Spleen (tissue), 11 donors: ENCODE results near the gene PLB1. TPM values are rescaled to one million over a fixed set of nuclear protein-coding genes. Genes with fewer than 3 reads are reported as not detected.
"Not testable (repeated sequence)": the region's sequence is repeated elsewhere in the genome, so short reads cannot be mapped to it uniquely, and the experiment has no call there.

ENCODE experiments used
- DNase-seq: peaks from one replicate; pipeline ENCODE4 v3.0.0-alpha.2; 2020
- H3K27ac ChIP-seq, 8 donors: fragments of 200-600 bp; sonication (generic) in 7 of 8; 1 replicate in 4 of 8; 2 replicates in 4 of 8; pipeline versions ENCODE4 v1.5.0 to v1.8.0; 2016 to 2021; ENCODE audit warnings: inconsistent platforms in 4 of 8, mild to moderate bottlenecking in 4 of 8, moderate library complexity in 1 of 8
- H3K27me3 ChIP-seq, 7 donors: fragments of 200-600 bp; sonication (generic) in 6 of 7; replicated peaks in 1 of 7; 1 replicate in 4 of 7; 2 replicates in 3 of 7; pipeline versions ENCODE4 v1.5.0 to v1.8.0; 2016 to 2021; ENCODE audit warnings: inconsistent platforms in 3 of 7, mild to moderate bottlenecking in 1 of 7
- H3K36me3 ChIP-seq, 6 donors: fragments of 200-600 bp; sonication (generic) in 5 of 6; 1 replicate in 4 of 6; 2 replicates in 2 of 6; pipeline versions ENCODE4 v1.5.0 to v1.8.0; 2016 to 2021; ENCODE audit warnings: inconsistent platforms in 2 of 6
- H3K4me1 ChIP-seq, 6 donors: fragments of 200-600 bp; sonication (generic) in 5 of 6; 1 replicate in 3 of 6; 2 replicates in 3 of 6; pipeline versions ENCODE4 v1.5.0 to v1.8.0; 2016 to 2021; ENCODE audit warnings: inconsistent platforms in 3 of 6
- H3K4me3 ChIP-seq, 8 donors: fragments of 200-600 bp; sonication (generic) in 7 of 8; 1 replicate in 4 of 8; 2 replicates in 4 of 8; pipeline versions ENCODE4 v1.5.0 to v1.8.0; 2016 to 2021; ENCODE audit warnings: inconsistent platforms in 4 of 8, mild to moderate bottlenecking in 4 of 8, moderate library complexity in 2 of 8
- H3K9me3 ChIP-seq, 8 donors: fragments of 200-600 bp; sonication (generic) in 7 of 8; 1 replicate in 4 of 8; 2 replicates in 4 of 8; pipeline versions ENCODE4 v1.5.0 to v1.8.0; 2016 to 2021; ENCODE audit warnings: inconsistent platforms in 4 of 8
- CTCF ChIP-seq, 11 experiments: fragments of 200-600 bp in 7 of 11; fragments of 450-650 bp in 4 of 11; sonication (generic) in 4 of 11; IDR thresholded peaks in 8 of 11; conservative IDR thresholded peaks in 3 of 11; 1 replicate in 7 of 11; 2 replicates in 4 of 11; pipeline versions ENCODE4 v1.4.0 to v1.8.0; 2016 to 2021; ENCODE audit warnings: antibody characterized with exemption in 11 of 11, inconsistent platforms in 4 of 11, mild to moderate bottlenecking in 1 of 11
- POLR2A ChIP-seq, 3 donors: fragments of 450-650 bp; IDR thresholded peaks; one replicate each; pipeline ENCODE4 v1.5.1; 2017; ENCODE audit warnings: antibody characterized with exemption in 3 of 3, mild to moderate bottlenecking in 1 of 3
- POLR2AphosphoS5 ChIP-seq, 3 donors: sonication (generic); formaldehyde crosslinking; IDR thresholded peaks; one replicate each; pipeline ENCODE4 v1.5.1; 2017; ENCODE audit warnings: antibody characterized with exemption in 3 of 3
- WGBS, 5 donors: extraction: QIAGEN DNeasy Blood & Tissue Kit in 3 of 5; methylation state at CpG; one replicate each; pipeline versions ENCODE4 v1.1.5 to v1.1.7; 2013 to 2018; 5-methylcytosine and 5-hydroxymethylcytosine counted together
- intact Hi-C: fragments of 100-400 bp; cut with DNase I; formaldehyde crosslinking; loops from one replicate; pipeline ENCODE4 v1.15.0; 2023; ENCODE audit warnings: low total_unique reads
- polyA plus RNA-seq, 3 donors: library from polyadenylated mRNA; stranded (reverse); fragments of 200-250 nt; gene quantifications; one replicate each; pipeline ENCODE4 v1.2.1, GENCODE V29; 2013
- total RNA-seq, 7 donors: library from RNA; depleted of rRNA in 3 of 7; stranded (reverse); fragments of >200 nt in 3 of 7; fragmentation: NEBNext Ultra II Directional in 4 of 7; extraction: Animal tissue kit (Norgen Biotek cat#: 25700) in 4 of 7; gene quantifications; one replicate each; pipeline versions ENCODE4 v1.1.0 to v1.2.1, GENCODE V29; 2016 to 2021
- donor health status: healthy with polysubstance abuse.
- donor health status: DM: no; HTN: no; CAD: no; lungs with moderate emphysema.
- donor health status: DM: no; HTN: no; CAD: no.
- donor health status: Bipolar disorder and iron deficiency.
- donor health status: healthy.
- donor health status: DM: no; HTN: no; CAD: no.
- donor health status: DM: yes; HTN: yes; CAD: no.

Gene PLB1
- total and polyA plus RNA-seq, 10 donors: 3.8 to 45.7 (median 13.9) TPM

- no peaks in the 10 kb centered on the region for H3K9me3 ChIP-seq
- no peak for TF ChIP-seq POLR2A (IDR thresholded peaks at IDR 0.05)
- no peak for TF ChIP-seq CTCF (IDR thresholded peaks at IDR 0.05 in 8 of 11, conservative IDR thresholded peaks at IDR 0.05 in 3 of 11)
- no peak for TF ChIP-seq POLR2AphosphoS5 (IDR thresholded peaks at IDR 0.05)
- peak overlapping the region in 3 of 8 donors; percentile 45 to 50 (median 49) for H3K27ac ChIP-seq
- WGBS, 5 donors: 71 to 84% (median 82%) methylated on average over 7 of the region's 7 CpGs
- intact Hi-C loops: no loop called here
- H3K4me3 ChIP-seq: no peak overlapping the region
- no peaks in the 10 kb centered on the region for H3K36me3 ChIP-seq
- peaks cover 0 to 39% (median 21%) of the 10 kb centered on the region in 6 donors for H3K4me1 ChIP-seq
- no peak for DNase-seq
- no peaks in the 10 kb centered on the region for H3K27me3 ChIP-seq
Measured at GRCh38 chr2:28547223-28547860, 51.5 kb downstream of the PLB1 start.

- intact Hi-C loops: no loop called here
- 86% methylated on average over 10 of the region's 10 CpGs for WGBS, 5 donors
- DNase-seq: no peak
Measured at GRCh38 chr2:28547906-28548600, 52.2 kb downstream of the PLB1 start.

GRCh38 chr2:28550345-28550744, 54.5 kb downstream of the PLB1 start:
- DNase-seq, H3K27ac ChIP-seq, H3K9me3 ChIP-seq, H3K27me3 ChIP-seq, H3K4me3 ChIP-seq, intact Hi-C loops, H3K36me3 ChIP-seq: not testable (repeated sequence)
- peaks cover 0 to 23% (median 13%) of the 10 kb centered on the region in 6 donors for H3K4me1 ChIP-seq
- WGBS, 5 donors: 82 to 97% (median 94%) methylated on average over 10 of the region's 10 CpGs

More at GRCh38 chr2:28547906-28548600, 52.2 kb downstream of the PLB1 start:
- no peak overlapping the region for H3K4me3 ChIP-seq
- H3K9me3 ChIP-seq: no peaks in the 10 kb centered on the region
- no peaks in the 10 kb centered on the region for H3K27me3 ChIP-seq
- H3K27ac ChIP-seq: peak overlapping the region in 2 of 8 donors; percentile 16 to 28
- no peaks in the 10 kb centered on the region for H3K36me3 ChIP-seq
- no peak for TF ChIP-seq CTCF (IDR thresholded peaks at IDR 0.05 in 8 of 11, conservative IDR thresholded peaks at IDR 0.05 in 3 of 11)
- TF ChIP-seq POLR2AphosphoS5 (IDR thresholded peaks at IDR 0.05): no peak
- no peak for TF ChIP-seq POLR2A (IDR thresholded peaks at IDR 0.05)
- peaks cover 0 to 39% (median 21%) of the 10 kb centered on the region in 6 donors for H3K4me1 ChIP-seq

- no peak overlapping the region for H3K27ac ChIP-seq
- no peak overlapping the region for H3K4me3 ChIP-seq
- intact Hi-C loops: no loop called here
- no peaks in the 10 kb centered on the region for H3K36me3 ChIP-seq
- no peak for TF ChIP-seq POLR2A (IDR thresholded peaks at IDR 0.05)
- TF ChIP-seq POLR2AphosphoS5 (IDR thresholded peaks at IDR 0.05): no peak
- no peak for TF ChIP-seq CTCF (IDR thresholded peaks at IDR 0.05 in 8 of 11, conservative IDR thresholded peaks at IDR 0.05 in 3 of 11)
- H3K9me3 ChIP-seq: no peaks in the 10 kb centered on the region
- DNase-seq: no peak
- WGBS, 5 donors: 67 to 73% (median 71%) methylated on average over 3 of the region's 3 CpGs
- no peaks in the 10 kb centered on the region for H3K27me3 ChIP-seq
- H3K4me1 ChIP-seq: peaks cover 0 to 5% (median 2%) of the 10 kb centered on the region in 6 donors
Measured at GRCh38 chr2:28552045-28552823, 56.4 kb downstream of the PLB1 start.
